Measurements from ENCODE around the gene METTL4.

DNA sequence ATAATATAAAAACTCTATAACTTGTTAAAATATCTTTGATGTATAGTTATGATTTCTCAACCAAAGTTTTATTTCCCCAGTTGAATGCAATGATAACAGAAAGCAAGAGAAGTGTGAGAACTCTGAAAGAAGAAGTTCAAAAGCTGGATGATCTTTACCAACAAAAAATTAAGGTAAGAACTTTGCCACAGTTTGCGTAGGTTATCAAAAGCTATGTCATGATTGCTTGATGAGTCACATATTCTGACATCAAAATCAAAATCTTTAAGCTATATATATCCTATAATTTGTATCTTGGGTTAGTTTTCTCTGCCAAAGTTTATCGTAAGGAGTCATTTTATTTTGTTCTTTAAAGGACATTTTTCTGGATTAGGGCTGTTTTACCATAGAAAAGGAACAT is 35.0 kb upstream of the METTL4 start:
- no peak for TF ChIP-seq EZH2 (IDR thresholded peaks at IDR 0.05; ENCODE audit: low read length, unreplicated experiment)
- TF ChIP-seq, protein P1, sequence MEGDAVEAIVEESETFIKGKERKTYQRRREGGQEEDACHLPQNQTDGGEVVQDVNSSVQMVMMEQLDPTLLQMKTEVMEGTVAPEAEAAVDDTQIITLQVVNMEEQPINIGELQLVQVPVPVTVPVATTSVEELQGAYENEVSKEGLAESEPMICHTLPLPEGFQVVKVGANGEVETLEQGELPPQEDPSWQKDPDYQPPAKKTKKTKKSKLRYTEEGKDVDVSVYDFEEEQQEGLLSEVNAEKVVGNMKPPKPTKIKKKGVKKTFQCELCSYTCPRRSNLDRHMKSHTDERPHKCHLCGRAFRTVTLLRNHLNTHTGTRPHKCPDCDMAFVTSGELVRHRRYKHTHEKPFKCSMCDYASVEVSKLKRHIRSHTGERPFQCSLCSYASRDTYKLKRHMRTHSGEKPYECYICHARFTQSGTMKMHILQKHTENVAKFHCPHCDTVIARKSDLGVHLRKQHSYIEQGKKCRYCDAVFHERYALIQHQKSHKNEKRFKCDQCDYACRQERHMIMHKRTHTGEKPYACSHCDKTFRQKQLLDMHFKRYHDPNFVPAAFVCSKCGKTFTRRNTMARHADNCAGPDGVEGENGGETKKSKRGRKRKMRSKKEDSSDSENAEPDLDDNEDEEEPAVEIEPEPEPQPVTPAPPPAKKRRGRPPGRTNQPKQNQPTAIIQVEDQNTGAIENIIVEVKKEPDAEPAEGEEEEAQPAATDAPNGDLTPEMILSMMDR (conservative IDR thresholded peaks at IDR 0.05; ENCODE audit: low read depth, low read length) = no peak
- no peak for TF ChIP-seq EZH2phosphoT487 (IDR thresholded peaks at IDR 0.05; ENCODE audit: borderline replicate concordance, low read length)
